Tibial artery (tissue), 4 donors: ENCODE results near the gene OR51A4.

Source experiments
- DNase-seq, 2 donors: peaks; one replicate each; pipeline ENCODE4 v3.0.0-alpha.2; 2019
- H3K27ac ChIP-seq, 2 donors: fragments of 200-600 bp; sonication (generic) in 1 of 2; 1 replicate in 1 of 2; 2 replicates in 1 of 2; pipeline ENCODE4 v1.5.1; 2018 to 2019; ENCODE audit warnings: mild to moderate bottlenecking in 1 of 2
- H3K27me3 ChIP-seq, 2 donors: fragments of 200-600 bp; sonication (generic) in 1 of 2; one replicate each; pipeline versions ENCODE4 v1.5.1 to v1.6.0; 2016 to 2019
- H3K36me3 ChIP-seq, 3 donors: fragments of 200-600 bp; sonication (generic) in 2 of 3; one replicate each; pipeline ENCODE4 v1.5.1; 2016 to 2019; ENCODE audit warnings: mild to moderate bottlenecking in 2 of 3
- H3K4me1 ChIP-seq, 4 donors: fragments of 200-600 bp; sonication (generic) in 2 of 4; 1 replicate in 3 of 4; 2 replicates in 1 of 4; pipeline ENCODE4 v1.5.1; 2016 to 2019
- H3K4me3 ChIP-seq, 2 donors: fragments of 200-600 bp; sonication (generic) in 1 of 2; 1 replicate in 1 of 2; 2 replicates in 1 of 2; pipeline ENCODE4 v1.5.1; 2018 to 2019; ENCODE audit warnings: mild to moderate bottlenecking in 2 of 2
- H3K9me3 ChIP-seq, 3 donors: fragments of 200-600 bp; sonication (generic) in 1 of 3; one replicate each; pipeline ENCODE4 v1.5.1; 2016 to 2019
- intact Hi-C: fragments of 100-400 bp; cut with DNase I; formaldehyde crosslinking; loops from one replicate; pipeline ENCODE4 v1.15.0; 2023; ENCODE audit warnings: low total_unique reads
- TF ChIP-seq, protein P1 (sequence below), 2 experiments: fragments of 200-600 bp in 1 of 2; fragments of 450-650 bp in 1 of 2; IDR thresholded peaks; one replicate each; pipeline ENCODE4 v1.5.1; 2017 to 2019; ENCODE audit warnings: antibody characterized with exemption in 2 of 2, mild to moderate bottlenecking in 1 of 2, moderate library complexity in 1 of 2

OR51A4 gene

DNA sequence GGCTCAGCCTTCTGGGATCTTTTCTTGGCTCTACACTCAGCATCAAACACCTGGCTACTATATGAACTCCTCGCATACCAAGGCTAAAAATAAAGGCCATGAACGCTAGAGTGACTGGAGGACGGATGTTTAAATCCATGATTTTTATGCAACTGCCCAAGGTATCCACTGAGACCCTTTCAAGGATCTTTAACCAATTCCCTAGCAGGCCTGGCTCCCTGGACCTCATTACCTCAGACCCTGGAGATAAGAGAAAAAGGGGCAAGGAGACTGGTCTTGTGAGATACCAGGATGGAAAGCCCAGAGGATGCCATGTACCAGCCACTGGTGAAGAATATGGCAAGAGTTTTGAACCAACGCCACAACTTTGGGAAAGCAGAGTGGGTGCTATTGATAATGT lies 28.2 kb downstream of the OR51A4 start, which contains the start of gene OR51G2:
Gene OR51G2, minus strand, starts transcription at position 101 of the 400 bp plus-strand sequence. CDS start 3,687 bp downstream, outside the sequence.
- intact Hi-C loops, result no loop called here
- TF ChIP-seq, protein P1, sequence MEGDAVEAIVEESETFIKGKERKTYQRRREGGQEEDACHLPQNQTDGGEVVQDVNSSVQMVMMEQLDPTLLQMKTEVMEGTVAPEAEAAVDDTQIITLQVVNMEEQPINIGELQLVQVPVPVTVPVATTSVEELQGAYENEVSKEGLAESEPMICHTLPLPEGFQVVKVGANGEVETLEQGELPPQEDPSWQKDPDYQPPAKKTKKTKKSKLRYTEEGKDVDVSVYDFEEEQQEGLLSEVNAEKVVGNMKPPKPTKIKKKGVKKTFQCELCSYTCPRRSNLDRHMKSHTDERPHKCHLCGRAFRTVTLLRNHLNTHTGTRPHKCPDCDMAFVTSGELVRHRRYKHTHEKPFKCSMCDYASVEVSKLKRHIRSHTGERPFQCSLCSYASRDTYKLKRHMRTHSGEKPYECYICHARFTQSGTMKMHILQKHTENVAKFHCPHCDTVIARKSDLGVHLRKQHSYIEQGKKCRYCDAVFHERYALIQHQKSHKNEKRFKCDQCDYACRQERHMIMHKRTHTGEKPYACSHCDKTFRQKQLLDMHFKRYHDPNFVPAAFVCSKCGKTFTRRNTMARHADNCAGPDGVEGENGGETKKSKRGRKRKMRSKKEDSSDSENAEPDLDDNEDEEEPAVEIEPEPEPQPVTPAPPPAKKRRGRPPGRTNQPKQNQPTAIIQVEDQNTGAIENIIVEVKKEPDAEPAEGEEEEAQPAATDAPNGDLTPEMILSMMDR (IDR thresholded peaks at IDR 0.05), result no peak
- Histone ChIP-seq H3K4me3 (no peak within 1 kb of the TSS), H3K27ac (no peak within 1 kb of the TSS), H3K9me3 (no peaks in the 10 kb centered on the region), H3K27me3 (no peaks in the 10 kb centered on the region), H3K36me3 (no peaks in the 10 kb centered on the region), H3K4me1 (no peaks in the 10 kb centered on the region)
- DNase-seq, result no peak

DNA sequence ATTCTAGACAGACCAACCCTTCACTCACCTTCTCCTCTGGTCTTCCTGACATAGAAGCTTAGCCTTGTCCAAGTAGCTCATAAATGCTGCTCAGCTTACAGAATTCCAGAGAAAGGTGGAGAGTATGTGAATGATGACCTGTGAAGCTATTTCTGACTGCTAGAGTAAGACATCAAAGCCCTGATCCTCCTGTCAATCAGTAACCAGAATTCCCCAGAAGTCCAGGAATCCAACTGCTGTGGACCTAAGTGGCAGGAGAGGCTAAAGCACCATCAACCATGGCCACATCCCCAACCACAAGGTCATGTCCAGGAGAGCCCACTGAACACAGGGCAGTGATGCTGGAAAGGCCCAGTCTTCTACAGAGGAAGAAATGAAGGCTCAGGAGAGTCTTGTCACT lies 30.8 kb downstream of the OR51A4 start:
- no peak for DNase-seq
- no peaks in the 10 kb centered on the region for H3K9me3 ChIP-seq
- no peaks in the 10 kb centered on the region for H3K4me1 ChIP-seq
- no peaks in the 10 kb centered on the region for H3K36me3 ChIP-seq
- TF ChIP-seq, protein P1 (IDR thresholded peaks at IDR 0.05), result no peak
- no peak overlapping the region for H3K27ac ChIP-seq
- intact Hi-C loops, result no loop called here
- H3K27me3 ChIP-seq, result no peaks in the 10 kb centered on the region
- no peak overlapping the region for H3K4me3 ChIP-seq

DNA sequence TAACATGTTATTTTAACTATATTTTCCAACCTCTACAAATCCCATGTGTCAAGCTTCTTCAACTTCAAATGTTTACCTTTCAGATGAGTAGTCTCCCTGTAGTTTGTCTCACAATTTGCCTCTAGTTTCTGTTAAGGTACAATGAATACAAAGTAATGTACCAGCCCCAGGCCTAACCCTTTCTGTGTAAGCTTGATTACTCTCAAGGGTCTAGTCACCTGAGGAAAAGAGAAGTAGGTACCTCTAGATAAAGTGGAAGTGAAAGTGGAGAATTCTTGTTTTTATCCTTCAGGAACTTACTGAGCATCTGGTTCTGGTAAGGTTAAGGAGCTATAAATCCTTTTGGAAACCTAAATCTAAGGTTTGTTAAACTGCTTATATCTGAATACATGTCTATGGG lies 43.9 kb downstream of the OR51A4 start, which contains the start of gene OR51A7:
Gene OR51A7, plus strand, starts transcription at position 300 of the 400 bp plus-strand sequence. CDS start 3,587 bp downstream, outside the sequence.
- no peak for DNase-seq
- Histone ChIP-seq H3K36me3 (no peaks in the 10 kb centered on the region), H3K4me3 (no peak within 1 kb of the TSS), H3K27me3 (no peaks in the 10 kb centered on the region), H3K9me3 (no peaks in the 10 kb centered on the region), H3K4me1 (no peaks in the 10 kb centered on the region), H3K27ac (no peak within 1 kb of the TSS)
- TF ChIP-seq, protein P1 (IDR thresholded peaks at IDR 0.05), result no peak
- intact Hi-C loops, result no loop called here
